Testis (tissue), 2 donors: ENCODE data around the gene IFNL1.

Source experiments
- CTCF ChIP-seq, 3 experiments: fragments of 450-650 bp in 2 of 3; fragments of 200-600 bp in 1 of 3; sonication (generic) in 1 of 3; IDR thresholded peaks; one replicate each; pipeline ENCODE4 v1.5.1; 2016 to 2019; ENCODE audit warnings: antibody characterized with exemption in 3 of 3, mild to moderate bottlenecking in 2 of 3, moderate library complexity in 1 of 3
- POLR2A ChIP-seq: fragments of 450-650 bp; IDR thresholded peaks from one replicate; pipeline ENCODE4 v1.6.1; 2017; ENCODE audit warnings: antibody characterized with exemption, mild to moderate bottlenecking, moderate library complexity

- TF ChIP-seq POLR2A (no peak), CTCF (IDR thresholded peaks at IDR 0.05) (no peak)
These were observed 39.0 kb downstream of the IFNL1 start for GRCh38 chr19:39335168-39335548.
